Upper lobe of left lung (tissue), 6 donors: Measurements from ENCODE around the gene ZNF700. TPM values are rescaled to one million over a fixed set of nuclear protein-coding genes. Genes with fewer than 3 reads are reported as not detected.

Source experiments
- ATAC-seq, 2 donors: fragments of 200-7000 bp; cut with Tn5 transposase; one replicate each; pipeline ENCODE4 v1.9.1; 2022; ENCODE audit warnings: mild to moderate bottlenecking in 2 of 2, moderate library complexity in 2 of 2; ENCODE audit not compliant: low FRiP score in 2 of 2
- DNase-seq, 2 donors: peaks; one replicate each; pipeline ENCODE4 v3.0.0-alpha.2; 2019 to 2020
- H3K27ac ChIP-seq, 4 donors: fragments of 200-600 bp; sonication (generic); one replicate each; pipeline ENCODE4 v1.5.1; 2016 to 2019
- H3K27me3 ChIP-seq, 4 donors: fragments of 200-600 bp; sonication (generic); one replicate each; pipeline ENCODE4 v1.5.1; 2017 to 2019
- H3K36me3 ChIP-seq, 4 donors: fragments of 200-600 bp; sonication (generic); one replicate each; pipeline ENCODE4 v1.5.1; 2016 to 2019
- H3K4me1 ChIP-seq, 4 donors: fragments of 200-600 bp; sonication (generic); one replicate each; pipeline ENCODE4 v1.5.1; 2018 to 2019
- H3K4me3 ChIP-seq, 4 donors: fragments of 200-600 bp; sonication (generic); one replicate each; pipeline ENCODE4 v1.5.1; 2017 to 2019; ENCODE audit warnings: mild to moderate bottlenecking in 2 of 4, moderate library complexity in 1 of 4
- H3K9me3 ChIP-seq, 4 donors: fragments of 200-600 bp; sonication (generic); one replicate each; pipeline ENCODE4 v1.5.1; 2018 to 2019
- EP300 ChIP-seq, 4 donors: sonication (generic); formaldehyde crosslinking; IDR thresholded peaks; one replicate each; pipeline ENCODE4 v1.5.1; 2017; ENCODE audit warnings: antibody characterized with exemption in 4 of 4, control low read depth in 2 of 4
- POLR2A ChIP-seq, 4 donors: fragments of 450-650 bp; IDR thresholded peaks; one replicate each; pipeline ENCODE4 v1.5.1; 2016 to 2017; ENCODE audit warnings: antibody characterized with exemption in 4 of 4, mild to moderate bottlenecking in 2 of 4
- POLR2AphosphoS5 ChIP-seq, 2 donors: sonication (generic); formaldehyde crosslinking; IDR thresholded peaks; one replicate each; pipeline ENCODE4 v1.5.1; 2017; ENCODE audit warnings: antibody characterized with exemption in 2 of 2
- WGBS, 2 donors: methylation state at CpG; one replicate each; pipeline ENCODE4 v1.1.5; 2017 to 2018; 5-methylcytosine and 5-hydroxymethylcytosine counted together
- total RNA-seq, 6 donors: library from RNA; depleted of rRNA in 4 of 6; stranded (reverse); fragments of >200 nt in 4 of 6; gene quantifications; one replicate each; pipeline versions ENCODE4 v1.1.0 to v1.2.1, GENCODE V29; 2016 to 2021
- TF ChIP-seq, protein P1 (sequence below), 6 experiments: fragments of 450-650 bp in 4 of 6; fragments of 200-600 bp in 2 of 6; sonication (generic) in 2 of 6; IDR thresholded peaks; one replicate each; pipeline ENCODE4 v1.5.1; 2016 to 2019; ENCODE audit warnings: antibody characterized with exemption in 6 of 6
- donor health status: DM: no; HTN: no; CAD: no; lungs with moderate emphysema.
- donor health status: DM: no; HTN: yes; CAD: no; lungs with severe emphysema.

ZNF700 gene
- total RNA-seq, 6 donors from 2014 or later: 10.5 to 47.1 (median 14.9) TPM

DNA sequence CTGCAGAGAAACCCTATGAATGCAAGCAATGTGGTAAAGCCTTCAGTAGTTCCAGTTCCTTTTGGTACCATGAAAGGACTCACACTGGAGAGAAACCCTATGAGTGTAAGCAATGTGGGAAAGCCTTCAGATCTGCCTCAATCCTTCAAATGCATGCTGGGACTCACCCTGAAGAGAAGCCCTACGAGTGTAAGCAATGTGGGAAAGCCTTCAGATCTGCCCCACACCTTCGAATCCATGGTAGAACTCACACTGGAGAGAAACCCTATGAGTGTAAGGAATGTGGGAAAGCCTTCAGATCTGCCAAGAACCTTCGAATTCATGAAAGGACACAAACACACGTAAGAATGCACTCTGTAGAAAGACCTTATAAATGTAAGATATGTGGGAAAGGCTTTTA is 54.6 kb downstream of the ZNF700 start:
- no peaks in the 10 kb centered on the region for H3K4me1 ChIP-seq
- no peak overlapping the region for H3K27ac ChIP-seq
- ATAC-seq: no peak
- peaks cover 5 to 27% (median 22%) of the 10 kb centered on the region in 4 donors for H3K36me3 ChIP-seq
- H3K27me3 ChIP-seq: no peaks in the 10 kb centered on the region
- 92 to 93% methylated on average over 4 of the region's 4 CpGs for WGBS, 2 donors
- H3K9me3 ChIP-seq: peaks cover 35 to 65% (median 62%) of the 10 kb centered on the region in 4 donors
- DNase-seq: no peak
- no peak overlapping the region for H3K4me3 ChIP-seq
- TF ChIP-seq EP300 (IDR thresholded peaks at IDR 0.05): no peak
- no peak for TF ChIP-seq POLR2A (IDR thresholded peaks at IDR 0.05)

DNA sequence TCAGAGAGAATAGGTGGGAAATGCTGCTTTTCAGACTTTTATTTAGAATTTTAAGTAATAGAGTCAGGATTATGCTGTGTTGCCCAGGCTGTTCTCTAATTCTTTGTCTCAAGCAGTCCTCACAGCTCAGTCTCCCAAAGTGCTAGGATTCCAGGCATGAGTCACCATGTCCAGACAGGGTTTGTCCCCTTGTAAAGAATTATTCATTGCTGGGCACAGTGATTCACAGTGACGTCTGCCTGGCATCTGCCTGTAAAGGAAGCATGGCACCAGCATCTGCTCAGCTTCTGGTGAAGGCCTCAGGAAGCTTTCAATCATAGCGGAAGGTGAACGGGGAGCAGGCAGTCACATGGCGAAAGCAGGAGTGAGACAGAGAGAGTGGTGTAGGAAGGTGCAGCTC is 57.6 kb downstream of the ZNF700 start:
- Histone ChIP-seq H3K36me3 (peaks cover 4 to 21% (median 18%) of the 10 kb centered on the region in 4 donors), H3K9me3 (peaks cover 35 to 51% (median 45%) of the 10 kb centered on the region in 4 donors), H3K4me3 (no peak overlapping the region), H3K27ac (no peak overlapping the region), H3K4me1 (peaks cover 0 to 7% (median 0%) of the 10 kb centered on the region in 4 donors), H3K27me3 (no peaks in the 10 kb centered on the region)
- DNase-seq: no peak
- TF ChIP-seq POLR2A (IDR thresholded peaks at IDR 0.05): no peak
- TF ChIP-seq, protein P1, sequence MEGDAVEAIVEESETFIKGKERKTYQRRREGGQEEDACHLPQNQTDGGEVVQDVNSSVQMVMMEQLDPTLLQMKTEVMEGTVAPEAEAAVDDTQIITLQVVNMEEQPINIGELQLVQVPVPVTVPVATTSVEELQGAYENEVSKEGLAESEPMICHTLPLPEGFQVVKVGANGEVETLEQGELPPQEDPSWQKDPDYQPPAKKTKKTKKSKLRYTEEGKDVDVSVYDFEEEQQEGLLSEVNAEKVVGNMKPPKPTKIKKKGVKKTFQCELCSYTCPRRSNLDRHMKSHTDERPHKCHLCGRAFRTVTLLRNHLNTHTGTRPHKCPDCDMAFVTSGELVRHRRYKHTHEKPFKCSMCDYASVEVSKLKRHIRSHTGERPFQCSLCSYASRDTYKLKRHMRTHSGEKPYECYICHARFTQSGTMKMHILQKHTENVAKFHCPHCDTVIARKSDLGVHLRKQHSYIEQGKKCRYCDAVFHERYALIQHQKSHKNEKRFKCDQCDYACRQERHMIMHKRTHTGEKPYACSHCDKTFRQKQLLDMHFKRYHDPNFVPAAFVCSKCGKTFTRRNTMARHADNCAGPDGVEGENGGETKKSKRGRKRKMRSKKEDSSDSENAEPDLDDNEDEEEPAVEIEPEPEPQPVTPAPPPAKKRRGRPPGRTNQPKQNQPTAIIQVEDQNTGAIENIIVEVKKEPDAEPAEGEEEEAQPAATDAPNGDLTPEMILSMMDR (IDR thresholded peaks at IDR 0.05): no peak
- no peak for TF ChIP-seq POLR2AphosphoS5 (IDR thresholded peaks at IDR 0.05)
- 89% methylated on average over 4 of the region's 4 CpGs for WGBS, 2 donors
- no peak for ATAC-seq

DNA sequence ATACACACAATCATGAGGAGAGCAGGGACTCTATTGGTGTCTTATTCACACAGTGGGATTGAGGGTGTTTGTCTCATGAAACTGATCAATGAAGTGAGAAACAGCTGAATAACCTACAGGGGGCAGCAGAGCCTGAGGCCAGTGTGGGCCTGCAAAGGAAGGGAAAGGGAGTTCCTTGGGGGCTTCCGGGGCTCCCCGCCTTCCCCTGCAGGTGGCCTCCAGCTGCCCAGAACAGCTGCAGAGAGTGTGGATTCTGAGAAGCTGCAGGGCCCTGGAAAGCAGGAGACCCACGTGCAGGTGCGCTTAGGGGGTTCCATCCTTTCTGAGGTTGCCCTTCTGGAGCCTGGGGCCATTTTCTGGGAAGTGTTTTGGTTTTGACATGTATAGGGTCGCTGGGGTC is 60.1 kb downstream of the ZNF700 start:
- WGBS, 2 donors: 22 to 25% methylated on average over 3 to 5 of the region's 5 CpGs
- TF ChIP-seq EP300 (IDR thresholded peaks at IDR 0.05) (no peak), POLR2A (IDR thresholded peaks at IDR 0.05) (no peak), POLR2AphosphoS5 (IDR thresholded peaks at IDR 0.05) (no peak)
- TF ChIP-seq, protein P1 (IDR thresholded peaks at IDR 0.05): no peak
- H3K9me3 ChIP-seq: peaks cover 15 to 26% (median 20%) of the 10 kb centered on the region in 4 donors
- no peaks in the 10 kb centered on the region for H3K36me3 ChIP-seq
- no peak overlapping the region for H3K27ac ChIP-seq
- no peak overlapping the region for H3K4me3 ChIP-seq
- H3K27me3 ChIP-seq: no peaks in the 10 kb centered on the region
- no peak for ATAC-seq
- peak in 1 of 2 donors; percentile 23 for DNase-seq
- H3K4me1 ChIP-seq: peaks cover 0 to 15% (median 0%) of the 10 kb centered on the region in 4 donors

DNA sequence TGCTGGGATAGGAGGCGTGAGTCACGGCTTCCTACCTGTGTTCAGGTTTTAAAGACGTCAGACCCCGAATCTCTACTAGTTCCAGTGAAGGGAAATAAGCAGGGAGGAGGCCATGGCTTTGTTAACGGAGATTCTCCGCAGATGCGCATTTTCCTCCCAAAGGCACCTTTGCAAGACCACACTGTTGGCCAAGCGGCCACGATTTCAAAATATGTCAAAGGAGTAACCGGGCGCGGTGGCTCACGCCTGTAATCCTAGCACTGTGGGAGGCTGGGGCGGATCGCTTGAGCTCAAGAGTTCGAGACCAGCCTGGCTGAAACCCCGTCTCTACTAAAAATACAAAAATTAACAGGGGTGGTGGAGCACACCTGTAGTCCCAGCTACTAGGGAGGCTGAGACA is 61.8 kb downstream of the ZNF700 start:
- H3K27ac ChIP-seq: no peak overlapping the region
- peaks cover 0 to 15% (median 0%) of the 10 kb centered on the region in 4 donors for H3K4me1 ChIP-seq
- no peak overlapping the region for H3K4me3 ChIP-seq
- H3K9me3 ChIP-seq: peaks cover 0 to 9% (median 2%) of the 10 kb centered on the region in 4 donors
- WGBS, 2 donors: 88 to 93% methylated on average over 17 of the region's 17 CpGs
- H3K27me3 ChIP-seq: no peaks in the 10 kb centered on the region
- TF ChIP-seq POLR2AphosphoS5 (IDR thresholded peaks at IDR 0.05) (no peak), EP300 (IDR thresholded peaks at IDR 0.05) (no peak), POLR2A (IDR thresholded peaks at IDR 0.05) (no peak)
- TF ChIP-seq, protein P1 (IDR thresholded peaks at IDR 0.05): no peak
- ATAC-seq: no peak
- no peak for DNase-seq
- H3K36me3 ChIP-seq: no peaks in the 10 kb centered on the region

DNA sequence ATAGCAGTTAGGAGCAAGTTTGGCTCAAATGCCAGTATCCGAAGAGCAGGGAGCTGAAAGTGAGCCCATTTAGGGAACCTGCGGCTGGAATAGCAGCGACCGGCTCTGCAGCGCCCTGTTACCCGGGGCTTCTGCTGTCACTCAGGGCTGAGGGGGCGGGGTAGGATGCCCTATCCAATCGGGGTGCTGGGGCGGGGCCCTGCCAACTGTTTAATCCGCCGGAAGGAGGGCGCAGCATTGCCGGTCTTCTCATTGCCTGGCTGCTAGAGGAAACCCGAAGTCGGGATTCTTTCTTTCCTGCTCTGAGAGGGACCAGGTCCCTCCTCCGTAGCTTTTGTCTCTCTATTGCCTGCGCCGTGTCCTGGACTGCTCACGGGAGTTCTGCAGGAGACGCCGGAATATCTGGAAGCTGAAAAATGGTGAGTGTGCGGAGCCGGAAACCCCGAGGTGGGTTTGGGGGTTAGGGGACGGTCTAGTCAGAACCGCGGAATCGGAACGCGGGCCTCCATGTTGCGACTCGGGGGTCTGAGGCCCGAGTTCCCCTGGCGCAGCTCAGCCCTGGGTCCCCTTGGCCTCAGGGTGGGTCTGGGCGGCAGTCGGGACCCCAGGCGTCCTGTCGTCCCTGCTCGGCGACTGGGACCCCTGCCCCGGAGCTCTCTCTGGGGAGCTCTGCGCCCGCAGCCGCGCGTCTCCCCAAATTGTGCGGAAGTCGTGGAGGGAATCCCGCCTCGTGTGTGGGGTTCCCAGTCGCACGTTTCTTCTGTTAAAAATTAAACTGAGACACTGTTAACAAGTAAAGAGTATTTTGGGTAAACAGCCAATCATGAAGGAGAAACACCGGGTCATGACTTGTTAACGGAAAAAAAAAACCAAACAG is 62.7 kb downstream of the ZNF700 start:
- 1% methylated on average over 21 to 44 of the region's 54 CpGs for WGBS, 2 donors
- no peaks in the 10 kb centered on the region for H3K27me3 ChIP-seq
- ATAC-seq: peak; percentile 99 to 100
- peak; percentile 94 to 99 for DNase-seq
- peak overlapping the region; percentile 61 to 93 (median 80) for H3K4me3 ChIP-seq
- no peaks in the 10 kb centered on the region for H3K9me3 ChIP-seq
- H3K4me1 ChIP-seq: peaks cover 0 to 15% (median 0%) of the 10 kb centered on the region in 4 donors
- H3K36me3 ChIP-seq: no peaks in the 10 kb centered on the region
- TF ChIP-seq, protein P1 (IDR thresholded peaks at IDR 0.05): no peak
- peak; percentile 72 to 97 for TF ChIP-seq POLR2AphosphoS5 (IDR thresholded peaks at IDR 0.05)
- TF ChIP-seq POLR2A (IDR thresholded peaks at IDR 0.05): peak in 3 of 4 donors; percentile 69 to 80 (median 72)
- no peak for TF ChIP-seq EP300 (IDR thresholded peaks at IDR 0.05)
- H3K27ac ChIP-seq: peak overlapping the region; percentile 75 to 95 (median 90)
